B cell (primary cell): ENCODE results near the gene RNASEH1. TPM values are rescaled to one million over a fixed set of nuclear protein-coding genes. Genes with fewer than 3 reads are reported as not detected.

Experiments used
- ATAC-seq: fragments of 200-7000 bp; cut with Tn5 transposase; one replicate; pipeline ENCODE4 v1.10.0; 2021; ENCODE audit warnings: low read depth, mild to moderate bottlenecking, moderate number of reproducible peaks, moderate library complexity
- CTCF ChIA-PET: fragments of 350-600 bp; sonication (Branson Sonifier 250); formaldehyde crosslinking; loops from one replicate; lab custom pipeline; 2021; ENCODE audit warnings: antibody characterized with exemption, inconsistent platforms; lab: Charles Lee
- POLR2A ChIA-PET: fragments of 350-600 bp; sonication (Branson Sonifier 250); formaldehyde crosslinking; loops from one replicate; lab custom pipeline; 2021; ENCODE audit warnings: antibody characterized with exemption; lab: Charles Lee
- DNase-seq: peaks from one replicate; pipeline ENCODE4 v3.0.0; 2013
- H2AFZ ChIP-seq: 2 replicates; pipeline ENCODE4 v1.6.1; 2012; ENCODE audit warnings: mild to moderate bottlenecking, low read depth, low read length; ENCODE audit not compliant: insufficient read depth, poor library complexity, severe bottlenecking
- H3K27ac ChIP-seq, 2 donors: 1 replicate in 1 of 2; 2 replicates in 1 of 2; pipeline ENCODE4 v1.5.1; 2012 to 2013; ENCODE audit warnings: low read length in 2 of 2, mild to moderate bottlenecking in 2 of 2, moderate library complexity in 1 of 2
- H3K27me3 ChIP-seq, 4 experiments: fragments of 200-600 bp in 1 of 4; sonication (generic) in 1 of 4; replicated peaks in 1 of 4; 1 replicate in 2 of 4; 2 replicates in 2 of 4; pipeline versions ENCODE4 v1.6.1 to v1.7.0; 2013 to 2016; ENCODE audit warnings: low read length in 3 of 4, mild to moderate bottlenecking in 2 of 4, mixed read lengths in 1 of 4, moderate library complexity in 1 of 4; ENCODE audit not compliant: insufficient read depth in 4 of 4, control insufficient read depth in 3 of 4; ENCODE audit errors: control extremely low read depth in 1 of 4
- H3K36me3 ChIP-seq, 2 experiments: replicated peaks in 1 of 2; 1 replicate in 1 of 2; 2 replicates in 1 of 2; pipeline versions ENCODE4 v1.6.1 to v1.7.1; 2013; ENCODE audit warnings: low read length in 1 of 2; ENCODE audit not compliant: insufficient read depth in 2 of 2, control insufficient read depth in 1 of 2; ENCODE audit errors: control extremely low read depth in 1 of 2, extremely low read depth in 1 of 2
- H3K4me1 ChIP-seq, 2 donors: fragments of 200-600 bp in 1 of 2; sonication (generic) in 1 of 2; 1 replicate in 1 of 2; 2 replicates in 1 of 2; pipeline versions ENCODE4 v1.5.1 to v1.6.1; 2013 to 2017; ENCODE audit warnings: low read length in 2 of 2; ENCODE audit not compliant: control insufficient read depth in 2 of 2, insufficient read depth in 2 of 2
- H3K4me2 ChIP-seq: replicated peaks from 2 replicates; pipeline ENCODE3; 2012; ENCODE audit warnings: mild to moderate bottlenecking, low read depth, low read length; ENCODE audit not compliant: poor library complexity, severe bottlenecking
- H3K4me3 ChIP-seq, 5 experiments: fragments of 200-600 bp in 1 of 5; sonication (generic) in 1 of 5; 1 replicate in 3 of 5; 2 replicates in 2 of 5; pipeline versions ENCODE4 v1.5.1 to v1.7.0; 2011 to 2016; ENCODE audit warnings: low read length in 4 of 5, mild to moderate bottlenecking in 4 of 5, low read depth in 2 of 5, control low read depth in 1 of 5, moderate library complexity in 1 of 5; ENCODE audit not compliant: insufficient read depth in 1 of 5; ENCODE audit errors: control extremely low read depth in 1 of 5, extremely low read depth in 1 of 5
- H3K79me2 ChIP-seq: fragments of 200-600 bp; sonication (generic); one replicate; pipeline ENCODE4 v1.6.0; 2016; ENCODE audit warnings: low read length; ENCODE audit not compliant: control insufficient read depth, insufficient read depth
- H3K9ac ChIP-seq: fragments of 200-600 bp; sonication (generic); 2 replicates; pipeline ENCODE4 v1.6.1; 2017; ENCODE audit warnings: mild to moderate bottlenecking, low read length, moderate library complexity
- H3K9me3 ChIP-seq, 3 donors: one replicate each; pipeline versions ENCODE4 v1.6.1 to v1.7.1; 2013; ENCODE audit warnings: low read length in 2 of 3; ENCODE audit not compliant: control insufficient read depth in 2 of 3, insufficient read depth in 1 of 3; ENCODE audit errors: control extremely low read depth in 1 of 3
- H4K20me1 ChIP-seq: 2 replicates; pipeline ENCODE4 v1.6.0; 2012; ENCODE audit warnings: mild to moderate bottlenecking, low read length; ENCODE audit not compliant: insufficient read depth, control insufficient read depth, poor library complexity, severe bottlenecking
- H3K27ac Mint-ChIP-seq: one replicate; pipeline ENCODE4 v1.8.0; 2021; ENCODE audit warnings: mixed read lengths
- H3K27me3 Mint-ChIP-seq: one replicate; pipeline ENCODE4 v1.8.0; 2021; ENCODE audit warnings: mixed read lengths
- H3K4me1 Mint-ChIP-seq: one replicate; pipeline ENCODE4 v1.8.0; 2021; ENCODE audit warnings: mixed read lengths
- H3K4me3 Mint-ChIP-seq: one replicate; pipeline ENCODE4 v1.8.0; 2021; ENCODE audit warnings: mixed read lengths
- H3K9me3 Mint-ChIP-seq: one replicate; pipeline ENCODE4 v1.8.0; 2022; ENCODE audit warnings: mixed read lengths; ENCODE audit not compliant: insufficient read depth
- CTCF ChIP-seq: fragments of 200-600 bp; IDR thresholded peaks from one replicate; pipeline ENCODE4 v1.8.0; 2022; ENCODE audit warnings: antibody characterized with exemption, mild to moderate bottlenecking
- EZH2 ChIP-seq: IDR thresholded peaks from 2 replicates; pipeline ENCODE4 v1.6.1; 2012; ENCODE audit warnings: borderline replicate concordance, low read depth, mild to moderate bottlenecking, moderate library complexity, low read length; ENCODE audit not compliant: insufficient read depth, poor library complexity, severe bottlenecking
- WGBS: methylation state at CpG from one replicate; pipeline ENCODE4 v1.1.5; 2013; ENCODE audit warnings: missing lambda C conversion rate; ENCODE audit not compliant: insufficient coverage; 5-methylcytosine and 5-hydroxymethylcytosine counted together
- intact Hi-C: fragments of 100-400 bp; cut with micrococcal nuclease; formaldehyde crosslinking; loops from one replicate; pipeline ENCODE4 v1.10.0; 2022
- polyA plus RNA-seq: library from polyadenylated mRNA; depleted of rRNA; stranded (reverse); fragments of >200 nt; gene quantifications from 2 replicates; pipeline ENCODE4 v1.2.3, GENCODE V29; 2012
- total RNA-seq, 2 donors: library from RNA; stranded (reverse); fragments of 120-200 nt in 1 of 2; gene quantifications; 1 replicate in 1 of 2; 2 replicates in 1 of 2; pipeline versions ENCODE4 v1.2.3 to v1.2.4, GENCODE V29; 2013 to 2022

RNASEH1 gene
- total and polyA plus RNA-seq, 2 donors (not counting 1 experiment from before 2014, with no cell fraction given) = 7.2 to 25.1 TPM

GRCh38 chr2:3557639-3558204 is 411 bp downstream of the RNASEH1 start:
- Histone ChIP-seq H3K4me2 (peak overlapping the region; percentile 82), H3K27me3 (no peaks in the 10 kb centered on the region), H4K20me1 (no peaks in the 10 kb centered on the region), H3K36me3 (peaks cover 9 to 34% of the 10 kb centered on the region in 2 experiments), H3K4me1 (peaks cover 14 to 28% of the 10 kb centered on the region in 2 donors), H3K9me3 (no peaks in the 10 kb centered on the region), H3K27ac (peak overlapping the region; percentile 88 to 94), H3K79me2 (peaks cover 40% of the 10 kb centered on the region), H3K4me3 (peak overlapping the region; percentile 69 to 87 (median 86)), H3K9ac (peak overlapping the region; percentile 84), H2AFZ (peak overlapping the region; percentile 91)
- Mint-ChIP-seq H3K9me3 (no peaks in the 10 kb centered on the region), H3K4me3 (peak overlapping the region; percentile 95), H3K27ac (peak overlapping the region; percentile 98), H3K27me3 (no peaks in the 10 kb centered on the region), H3K4me1 (peaks cover 42% of the 10 kb centered on the region)
- intact Hi-C loops = loop anchor here (1.0 kb wide), 4 partner anchors 18 to 180 kb away; partner anchors contain the start of genes ADI1, EIPR1 and RPS7
- TF ChIP-seq EZH2 (no peak), CTCF (no peak)
- ChIA-PET POLR2A (interaction anchor here (0.9 to 2.7 kb wide), 7 partner anchors 15 to 180 kb away, joined by 3 to 33 read pairs (median 5); partner anchors contain the start of genes ADI1, EIPR1, RPS7 and TRAPPC12), CTCF (interaction anchor here (0.6 to 3.2 kb wide), 3 partner anchors 16 to 180 kb away, joined by 3 to 10 read pairs (median 4); partner anchors contain the start of gene EIPR1)
- no peak for ATAC-seq
- no peak for DNase-seq
- WGBS = under 1% methylated on average over 40 of the region's 40 CpGs

DNA sequence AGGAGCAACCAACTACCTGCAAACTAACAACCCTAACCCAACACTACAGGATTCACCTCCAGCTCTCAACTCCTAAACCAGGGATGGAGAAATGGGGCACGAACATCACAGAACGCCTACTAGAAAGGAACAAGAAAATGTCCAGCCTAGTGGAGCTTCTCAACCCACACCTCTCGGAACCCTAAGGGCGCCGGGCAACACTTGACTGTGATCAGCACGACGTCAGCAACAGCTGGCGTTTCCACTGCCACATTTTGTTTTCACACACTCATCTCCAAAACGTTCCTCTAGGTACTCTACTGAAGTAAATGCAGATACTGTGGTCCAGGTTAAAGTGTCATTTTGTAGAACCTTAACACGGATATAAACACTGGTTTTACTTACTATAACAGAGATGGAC is 4.2 kb downstream of the RNASEH1 start:
- Histone ChIP-seq H3K79me2 (peaks cover 42% of the 10 kb centered on the region), H3K4me2 (no peak overlapping the region), H3K9ac (no peak overlapping the region), H3K27ac (no peak overlapping the region), H3K4me3 (no peak overlapping the region), H2AFZ (no peak overlapping the region), H3K9me3 (no peaks in the 10 kb centered on the region), H4K20me1 (no peaks in the 10 kb centered on the region), H3K4me1 (peaks cover 6 to 12% of the 10 kb centered on the region in 2 donors), H3K27me3 (no peaks in the 10 kb centered on the region), H3K36me3 (peaks cover 18 to 61% of the 10 kb centered on the region in 2 experiments)
- Mint-ChIP-seq H3K27me3 (no peaks in the 10 kb centered on the region), H3K4me1 (peaks cover 24% of the 10 kb centered on the region), H3K9me3 (no peaks in the 10 kb centered on the region), H3K27ac (no peak overlapping the region), H3K4me3 (no peak overlapping the region)
- intact Hi-C loops = no loop called here
- TF ChIP-seq EZH2 = no peak
- no peak for TF ChIP-seq CTCF
- ATAC-seq (no peak), DNase-seq (no peak)
- 100% methylated on average over 3 of the region's 10 CpGs for WGBS
- ChIA-PET POLR2A (no interaction called here), CTCF (interaction anchor here (1.8 kb wide), 1 partner anchor 22 kb away, joined by 5 read pairs; no protein-coding TSS in a partner anchor)
